HepG2 (cell line): ENCODE measurements around the gene ZNF530. TPM values are rescaled to one million over a fixed set of nuclear protein-coding genes. Genes with fewer than 3 reads are reported as not detected.

ENCODE experiments used
- ATAC-seq: fragments of 200-7000 bp; cut with Tn5 transposase; 3 replicates; pipeline ENCODE4 v1.9.1; 2020; ENCODE audit warnings: mild to moderate bottlenecking, moderate library complexity
- BruUV-seq: library from RNA; stranded (reverse); fragments of 400-500 nt; replicated peaks from 2 replicates; lab custom pipeline; 2021; lab: Mats Ljungman, UMichigan
- CTCF ChIA-PET: fragments of 300-600 bp; formaldehyde crosslinking; extraction: SDS; loops from one replicate; lab custom pipeline; 2021; ENCODE audit warnings: low total read pairs, inconsistent platforms, low intra/inter-chr PET ratio; lab: Yijun Ruan, JAX
- POLR2A ChIA-PET: fragments of 350-600 bp; sonication (Branson Sonifier 250); formaldehyde crosslinking; loops from one replicate; lab custom pipeline; 2020; ENCODE audit warnings: antibody characterized with exemption, inconsistent platforms; lab: Yijun Ruan, JAX
- DNase-seq: peaks from one replicate; pipeline ENCODE4 v3.0.0-alpha.2; 2015; ENCODE audit warnings: low spot score
- FAIRE-seq: peaks from 3 replicates; lab custom pipeline; 2011; peaks lifted over from hg19 to GRCh38; lab: Jason Lieb, UNC
- H2AFZ ChIP-seq: one replicate; pipeline ENCODE4 v1.6.1; 2011; ENCODE audit warnings: low read length, inconsistent platforms
- H3K27ac ChIP-seq: fragments of 300-600 bp; 3 replicates; pipeline ENCODE4 v1.8.0; 2011; ENCODE audit warnings: mixed run types, mild to moderate bottlenecking, mixed read lengths, low read length, inconsistent platforms; ENCODE audit not compliant: insufficient read depth; ENCODE audit errors: extremely low read length
- H3K27me3 ChIP-seq, 2 experiments: fragments of 200-600 bp in 1 of 2; 2 replicates in 1 of 2; 3 replicates in 1 of 2; pipeline versions ENCODE4 v1.6.0 to v1.8.0; 2011; ENCODE audit warnings: low read length in 2 of 2, mild to moderate bottlenecking in 2 of 2, moderate library complexity in 2 of 2, inconsistent platforms in 1 of 2; ENCODE audit not compliant: insufficient read depth in 2 of 2, control insufficient read depth in 1 of 2
- H3K36me3 ChIP-seq, 2 experiments: fragments of 200-600 bp in 1 of 2; replicated peaks in 1 of 2; 2 replicates in 1 of 2; 3 replicates in 1 of 2; pipeline versions ENCODE4 v1.5.1 to v1.8.0; 2011; ENCODE audit warnings: low read length in 2 of 2, inconsistent platforms in 1 of 2; ENCODE audit not compliant: insufficient read depth in 2 of 2, control insufficient read depth in 1 of 2
- H3K4me1 ChIP-seq: 2 replicates; pipeline ENCODE4 v1.5.1; 2012; ENCODE audit warnings: low read length, inconsistent platforms; ENCODE audit not compliant: insufficient read depth
- H3K4me2 ChIP-seq: 2 replicates; pipeline ENCODE4 v1.6.0; 2011; ENCODE audit warnings: low read depth, low read length, inconsistent platforms
- H3K4me3 ChIP-seq, 3 experiments: fragments of 200-600 bp in 1 of 3; sonication (generic), shearing (Covaris generic) in 1 of 3; replicated peaks in 1 of 3; 2 replicates each; pipeline ENCODE4 v1.5.1; 2011 to 2016; ENCODE audit warnings: low read length in 3 of 3, inconsistent platforms in 2 of 3, low read depth in 2 of 3, mild to moderate bottlenecking in 2 of 3, control low read depth in 1 of 3, mixed read lengths in 1 of 3; ENCODE audit not compliant: insufficient read depth in 1 of 3
- H3K79me2 ChIP-seq: one replicate; pipeline ENCODE4 v1.6.1; 2011; ENCODE audit warnings: low read length, inconsistent platforms; ENCODE audit not compliant: insufficient read depth
- H3K9ac ChIP-seq: 2 replicates; pipeline ENCODE4 v1.6.0; 2011; ENCODE audit warnings: mild to moderate bottlenecking, low read depth, low read length, inconsistent platforms; ENCODE audit not compliant: insufficient read depth
- H3K9me3 ChIP-seq: 2 replicates; pipeline ENCODE4 v1.5.1; 2012; ENCODE audit warnings: mild to moderate bottlenecking, low read length
- H4K20me1 ChIP-seq: 2 replicates; pipeline ENCODE4 v1.6.0; 2011; ENCODE audit warnings: inconsistent platforms, mild to moderate bottlenecking, low read length, moderate library complexity; ENCODE audit not compliant: insufficient read depth
- ASH2L ChIP-seq: fragments of 300-600, 200-600 bp; sonication (generic); IDR thresholded peaks from 2 replicates; pipeline ENCODE4 v1.7.0; 2017; ENCODE audit warnings: low read depth, mild to moderate bottlenecking, moderate library complexity, mixed read lengths, low read length; ENCODE audit not compliant: insufficient read length
- GABPA ChIP-seq, 2 experiments: IDR thresholded peaks; 2 replicates each; pipeline ENCODE4 v1.6.1; 2011 to 2016; ENCODE audit warnings: low read depth in 2 of 2, low read length in 1 of 2, missing biosample characterization in 1 of 2, missing genetic modification characterization in 1 of 2
- HMG20B ChIP-seq: conservative IDR thresholded peaks from 2 replicates; pipeline ENCODE4 v1.6.1; 2016; ENCODE audit warnings: missing genetic modification reagents, missing compliant biosample characterization
- KLF6 ChIP-seq: IDR thresholded peaks from 2 replicates; pipeline ENCODE4 v1.8.0; 2016; ENCODE audit warnings: missing biosample characterization, missing genetic modification reagents
- KMT2A ChIP-seq: sonication (generic); formaldehyde crosslinking; IDR thresholded peaks from 2 replicates; pipeline ENCODE4 v1.4.0; 2020; ENCODE audit warnings: missing genetic modification reagents
- MLLT10 ChIP-seq: sonication (generic); formaldehyde crosslinking; IDR thresholded peaks from 2 replicates; pipeline ENCODE4 v1.4.0; 2020; ENCODE audit warnings: missing genetic modification reagents
- MZF1 ChIP-seq: sonication (generic); formaldehyde crosslinking; IDR thresholded peaks from 2 replicates; pipeline ENCODE4 v1.8.1; 2023; ENCODE audit warnings: mild to moderate bottlenecking, missing genetic modification reagents, borderline replicate concordance
- TOPORS ChIP-seq: sonication (generic); formaldehyde crosslinking; IDR thresholded peaks from 2 replicates; pipeline ENCODE4 v1.8.0; 2023; ENCODE audit warnings: mild to moderate bottlenecking, missing genetic modification reagents
- YY1 ChIP-seq: IDR thresholded peaks from 2 replicates; pipeline ENCODE4 v1.6.1; 2011; ENCODE audit warnings: low read length, low read depth, moderate library complexity, mild to moderate bottlenecking; ENCODE audit not compliant: insufficient read depth, insufficient replicate concordance
- ZNF468 ChIP-seq: sonication (generic); formaldehyde crosslinking; IDR thresholded peaks from 2 replicates; pipeline ENCODE4 v1.8.0; 2022; ENCODE audit warnings: mild to moderate bottlenecking, moderate library complexity, missing genetic modification reagents
- ZNF75D ChIP-seq: sonication (generic); formaldehyde crosslinking; IDR thresholded peaks from 2 replicates; pipeline ENCODE4 v1.8.1; 2023; ENCODE audit warnings: missing genetic modification reagents, mild to moderate bottlenecking, borderline replicate concordance
- WGBS: methylation state at CpG from one replicate; pipeline ENCODE4 v1.1.6; 2017; ENCODE audit warnings: low lambda C conversion rate; 5-methylcytosine and 5-hydroxymethylcytosine counted together
- in situ Hi-C: cut with HindIII; loops from 2 replicates; pipeline ENCODE4 v1.10.0; 2017; ENCODE audit warnings: low pct_unique_long_range_greater_than_20kb; ENCODE audit not compliant: extremely low pct_ligation_motif_present
- intact Hi-C: fragments of 100-400 bp; cut with micrococcal nuclease; formaldehyde crosslinking; loops from one replicate; pipeline ENCODE4 v1.10.0; 2022; ENCODE audit not compliant: unreplicated experiment
- polyA plus RNA-seq, 8 experiments: library from polyadenylated mRNA; depleted of rRNA in 3 of 8; stranded (reverse) in 7 of 8; unstranded in 1 of 8; fragments of >200 nt; fragmentation: Illumina TruSeq in 4 of 8; extraction: Trizol in 4 of 8; gene quantifications; 2 replicates each; pipeline versions ENCODE4 v1.2.1 to v1.2.3, GENCODE V29; 2011 to 2016; ENCODE audit warnings: low read depth in 4 of 8, missing spikeins in 1 of 8, mixed read lengths in 1 of 8; ENCODE audit not compliant: insufficient read depth in 1 of 8
- total RNA-seq, 5 experiments: library from RNA; depleted of rRNA; stranded (reverse); fragments of >200 nt; fragmentation: Illumina TruSeq; extraction: Trizol; gene quantifications; 2 replicates each; pipeline ENCODE4 v1.2.3, GENCODE V29; 2016; ENCODE audit warnings: low read depth in 1 of 5
- TF ChIP-seq, protein P1 (sequence below): sonication (generic); formaldehyde crosslinking; IDR thresholded peaks from 2 replicates; pipeline ENCODE4 v1.5.0; 2020; ENCODE audit warnings: mild to moderate bottlenecking, missing genetic modification reagents
- TF ChIP-seq, protein P2 (sequence below): sonication (generic); formaldehyde crosslinking; IDR thresholded peaks from 2 replicates; pipeline ENCODE4 v1.5.1; 2020; ENCODE audit warnings: missing genetic modification reagents, mild to moderate bottlenecking, borderline replicate concordance

The ZNF530 gene
- total and polyA plus RNA-seq, 2 of the 13 experiments (the other 11 are each of a cell fraction or from before 2014, with no cell fraction given), result 1.1 to 7.8 TPM

DNA sequence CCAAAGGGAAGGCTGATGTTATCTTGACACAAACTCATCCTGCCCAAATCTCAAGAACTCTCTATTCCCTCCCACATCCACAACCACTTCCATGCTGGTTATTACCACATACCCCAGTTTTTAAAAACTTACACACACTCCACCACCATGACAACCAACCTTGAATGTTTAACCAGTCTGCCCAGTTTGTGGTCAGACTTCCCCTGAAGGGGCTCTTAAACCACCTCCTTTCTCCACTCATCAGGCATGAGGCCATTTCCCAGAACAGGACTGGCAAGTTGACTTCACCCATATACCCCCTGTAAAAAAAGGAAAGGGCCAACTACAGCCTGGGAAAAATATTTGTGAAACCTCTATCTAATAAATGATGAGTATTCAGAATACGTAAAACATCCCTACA is 56.7 kb downstream of the ZNF530 start:
- DNase-seq (no peak), ATAC-seq (no peak), FAIRE-seq (no peak)
- POLR2A ChIA-PET, result interaction anchor here (2.4 kb wide), 1 partner anchor 9 kb away, joined by 14 read pairs; no protein-coding TSS in a partner anchor
- H3K4me2 ChIP-seq, result no peak overlapping the region
- intact Hi-C loops, result no loop called here
- no peaks in the 10 kb centered on the region; the same call in 1 of the 2 replicates for H4K20me1 ChIP-seq
- H3K4me1 ChIP-seq, result peaks cover 28% of the 10 kb centered on the region
- no peak for TF ChIP-seq MLLT10 (CRISPR knock-in tag)
- no peak for TF ChIP-seq GABPA (IDR thresholded peaks at IDR 0.05; ENCODE audit: low read depth, low read length)
- TF ChIP-seq GABPA (CRISPR knock-in tag; IDR thresholded peaks at IDR 0.05; ENCODE audit: low read depth), result no peak
- TF ChIP-seq KMT2A (CRISPR knock-in tag), result no peak
- TF ChIP-seq HMG20B (CRISPR knock-in tag), result no peak
- TF ChIP-seq ASH2L, result no peak
- no peak for TF ChIP-seq ZNF468 (CRISPR knock-in tag)
- TF ChIP-seq YY1, result no peak
- no peak for TF ChIP-seq MZF1
- TF ChIP-seq TOPORS, result no peak
- TF ChIP-seq, protein P1, sequence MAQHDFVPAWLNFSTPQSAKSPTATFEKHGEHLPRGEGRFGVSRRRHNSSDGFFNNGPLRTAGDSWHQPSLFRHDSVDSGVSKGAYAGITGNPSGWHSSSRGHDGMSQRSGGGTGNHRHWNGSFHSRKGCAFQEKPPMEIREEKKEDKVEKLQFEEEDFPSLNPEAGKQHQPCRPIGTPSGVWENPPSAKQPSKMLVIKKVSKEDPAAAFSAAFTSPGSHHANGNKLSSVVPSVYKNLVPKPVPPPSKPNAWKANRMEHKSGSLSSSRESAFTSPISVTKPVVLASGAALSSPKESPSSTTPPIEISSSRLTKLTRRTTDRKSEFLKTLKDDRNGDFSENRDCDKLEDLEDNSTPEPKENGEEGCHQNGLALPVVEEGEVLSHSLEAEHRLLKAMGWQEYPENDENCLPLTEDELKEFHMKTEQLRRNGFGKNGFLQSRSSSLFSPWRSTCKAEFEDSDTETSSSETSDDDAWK (CRISPR knock-in tag), result no peak
- TF ChIP-seq, protein P2, sequence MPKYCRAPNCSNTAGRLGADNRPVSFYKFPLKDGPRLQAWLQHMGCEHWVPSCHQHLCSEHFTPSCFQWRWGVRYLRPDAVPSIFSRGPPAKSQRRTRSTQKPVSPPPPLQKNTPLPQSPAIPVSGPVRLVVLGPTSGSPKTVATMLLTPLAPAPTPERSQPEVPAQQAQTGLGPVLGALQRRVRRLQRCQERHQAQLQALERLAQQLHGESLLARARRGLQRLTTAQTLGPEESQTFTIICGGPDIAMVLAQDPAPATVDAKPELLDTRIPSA (CRISPR knock-in tag), result no peak
- TF ChIP-seq KLF6 (CRISPR knock-in tag), result no peak
- TF ChIP-seq ZNF75D (CRISPR knock-in tag), result no peak
- CTCF ChIA-PET, result no interaction called here
- WGBS, result 100% methylated on average over 1 of the region's 1 CpG
- H3K79me2 ChIP-seq, result no peaks in the 10 kb centered on the region
- in situ Hi-C loops, result no loop called here
- H3K9ac ChIP-seq, result no peak overlapping the region
- 0 out of 2 replicates have a peak, but pooled peaks cover 8% of the 10 kb centered on the region for H3K9me3 ChIP-seq
- no peak overlapping the region for H3K4me3 ChIP-seq
- no peaks in the 10 kb centered on the region for H3K27me3 ChIP-seq
- H3K27ac ChIP-seq, result no peak overlapping the region
- BruUV-seq, result no TSS peak
- no peak overlapping the region for H2AFZ ChIP-seq
- no peaks in the 10 kb centered on the region for H3K36me3 ChIP-seq

Other genes starting within 250 kb of the ZNF530 start
- gene ZNF304, start 248.6 kb upstream of the ZNF530 start, total RNA-seq (2016; rRNA removed; fragmentation: Illumina TruSeq; extraction: Trizol), result 8.0 and 9.5 TPM in 2 replicates
- gene ZNF304, start 248.6 kb upstream of the ZNF530 start, polyA plus RNA-seq (2011; rRNA removed), result 3.4 and 3.6 TPM in 2 replicates
- gene TRAPPC2B, start 236.3 kb upstream of the ZNF530 start, total RNA-seq (2016; rRNA removed; fragmentation: Illumina TruSeq; extraction: Trizol), result 13.3 and 20.5 TPM in 2 replicates
- gene TRAPPC2B, start 236.3 kb upstream of the ZNF530 start, polyA plus RNA-seq (2011; rRNA removed), result 16.8 and 17.7 TPM in 2 replicates
- 2.1 and 2.6 TPM in 2 replicates for gene ZNF547, start 236.3 kb upstream of the ZNF530 start, total RNA-seq (2016; rRNA removed; fragmentation: Illumina TruSeq; extraction: Trizol)
- gene ZNF547, start 236.3 kb upstream of the ZNF530 start, polyA plus RNA-seq (2011; rRNA removed), result 2.0 and 2.2 TPM in 2 replicates
- gene ZNF548, start 210.0 kb upstream of the ZNF530 start, total RNA-seq (2016; rRNA removed; fragmentation: Illumina TruSeq; extraction: Trizol), result 24.9 and 29.4 TPM in 2 replicates
- gene ZNF548, start 210.0 kb upstream of the ZNF530 start, polyA plus RNA-seq (2011; rRNA removed), result 19.5 and 19.6 TPM in 2 replicates
- 10.1 and 14.0 TPM in 2 replicates for gene ZNF17, start 188.7 kb upstream of the ZNF530 start, total RNA-seq (2016; rRNA removed; fragmentation: Illumina TruSeq; extraction: Trizol)
- gene ZNF17, start 188.7 kb upstream of the ZNF530 start, polyA plus RNA-seq (2011; rRNA removed), result 3.0 and 3.7 TPM in 2 replicates
- 19.1 and 21.0 TPM in 2 replicates for gene ZNF749, start 164.6 kb upstream of the ZNF530 start, total RNA-seq (2016; rRNA removed; fragmentation: Illumina TruSeq; extraction: Trizol)
- gene ZNF749, start 164.6 kb upstream of the ZNF530 start, polyA plus RNA-seq (2011; rRNA removed), result 18.9 and 22.7 TPM in 2 replicates
- gene VN1R1, start 142.7 kb upstream of the ZNF530 start, total RNA-seq (2016; rRNA removed; fragmentation: Illumina TruSeq; extraction: Trizol), result 0.62 and 0.80 TPM in 2 replicates
- gene VN1R1, start 142.7 kb upstream of the ZNF530 start, polyA plus RNA-seq (2011; rRNA removed), result 0.87 and 1.0 TPM in 2 replicates
- 17.2 and 23.6 TPM in 2 replicates for gene ZNF772, start 122.3 kb upstream of the ZNF530 start, total RNA-seq (2016; rRNA removed; fragmentation: Illumina TruSeq; extraction: Trizol)
- gene ZNF772, start 122.3 kb upstream of the ZNF530 start, polyA plus RNA-seq (2011; rRNA removed), result 3.1 and 4.0 TPM in 2 replicates
- gene ZNF419, start 112.1 kb upstream of the ZNF530 start, total RNA-seq (2016; rRNA removed; fragmentation: Illumina TruSeq; extraction: Trizol), result 8.8 and 9.0 TPM in 2 replicates
- gene ZNF419, start 112.1 kb upstream of the ZNF530 start, polyA plus RNA-seq (2011; rRNA removed), result 8.5 and 11.1 TPM in 2 replicates
- 6.7 and 6.9 TPM in 2 replicates for gene ZNF773, start 99.9 kb upstream of the ZNF530 start, total RNA-seq (2016; rRNA removed; fragmentation: Illumina TruSeq; extraction: Trizol)
- gene ZNF773, start 99.9 kb upstream of the ZNF530 start, polyA plus RNA-seq (2011; rRNA removed), result 5.7 and 7.3 TPM in 2 replicates
- 6.4 and 8.8 TPM in 2 replicates for gene ZNF549, start 72.5 kb upstream of the ZNF530 start, total RNA-seq (2016; rRNA removed; fragmentation: Illumina TruSeq; extraction: Trizol)
- gene ZNF549, start 72.5 kb upstream of the ZNF530 start, polyA plus RNA-seq (2011; rRNA removed), result 2.8 and 2.9 TPM in 2 replicates
- gene ZNF550, start 40.0 kb upstream of the ZNF530 start, total RNA-seq (2016; rRNA removed; fragmentation: Illumina TruSeq; extraction: Trizol), result 8.0 and 8.6 TPM in 2 replicates
- gene ZNF550, start 40.0 kb upstream of the ZNF530 start, polyA plus RNA-seq (2011; rRNA removed), result 9.1 and 12.1 TPM in 2 replicates
- gene ZNF416, start 21.0 kb upstream of the ZNF530 start, total RNA-seq (2016; rRNA removed; fragmentation: Illumina TruSeq; extraction: Trizol), result 5.3 and 6.6 TPM in 2 replicates
- gene ZNF416, start 21.0 kb upstream of the ZNF530 start, polyA plus RNA-seq (2011; rRNA removed), result 1.5 and 2.1 TPM in 2 replicates
- gene ZIK1, start 15.7 kb upstream of the ZNF530 start, total RNA-seq (2016; rRNA removed; fragmentation: Illumina TruSeq; extraction: Trizol), result 7.2 and 9.8 TPM in 2 replicates
- gene ZIK1, start 15.7 kb upstream of the ZNF530 start, polyA plus RNA-seq (2011; rRNA removed), result 1.9 and 2.1 TPM in 2 replicates
- 17.1 and 19.4 TPM in 2 replicates for gene ZNF134, start 14.4 kb downstream of the ZNF530 start, total RNA-seq (2016; rRNA removed; fragmentation: Illumina TruSeq; extraction: Trizol)
- gene ZNF134, start 14.4 kb downstream of the ZNF530 start, polyA plus RNA-seq (2011; rRNA removed), result 6.8 and 7.1 TPM in 2 replicates
- 11.2 and 12.2 TPM in 2 replicates for gene ZNF211, start 33.3 kb downstream of the ZNF530 start, total RNA-seq (2016; rRNA removed; fragmentation: Illumina TruSeq; extraction: Trizol)
- 9.9 and 12.7 TPM in 2 replicates for gene ZNF211, start 33.3 kb downstream of the ZNF530 start, polyA plus RNA-seq (2011; rRNA removed)
- 0.56 and 0.60 TPM in 2 replicates for gene ZSCAN4, start 69.0 kb downstream of the ZNF530 start, total RNA-seq (2016; rRNA removed; fragmentation: Illumina TruSeq; extraction: Trizol)
- gene ZSCAN4, start 69.0 kb downstream of the ZNF530 start, polyA plus RNA-seq (2011; rRNA removed), result 0.68 and 0.73 TPM in 2 replicates
- 14.2 and 23.1 TPM in 2 replicates for gene ZNF551, start 82.1 kb downstream of the ZNF530 start, total RNA-seq (2016; rRNA removed; fragmentation: Illumina TruSeq; extraction: Trizol)
- gene ZNF551, start 82.1 kb downstream of the ZNF530 start, polyA plus RNA-seq (2011; rRNA removed), result 3.3 and 4.8 TPM in 2 replicates
- gene ZNF154, start 109.3 kb downstream of the ZNF530 start, total RNA-seq (2016; rRNA removed; fragmentation: Illumina TruSeq; extraction: Trizol), result not detected in 2 replicates
- not detected in 2 replicates for gene ZNF154, start 109.3 kb downstream of the ZNF530 start, polyA plus RNA-seq (2011; rRNA removed)
- gene ZNF671, start 127.7 kb downstream of the ZNF530 start, total RNA-seq (2016; rRNA removed; fragmentation: Illumina TruSeq; extraction: Trizol), result not detected in 2 replicates
- gene ZNF671, start 127.7 kb downstream of the ZNF530 start, polyA plus RNA-seq (2011; rRNA removed), result not detected in 2 replicates
- gene ZNF776, start 146.9 kb downstream of the ZNF530 start, total RNA-seq (2016; rRNA removed; fragmentation: Illumina TruSeq; extraction: Trizol), result 15.6 and 16.9 TPM in 2 replicates
- gene ZNF776, start 146.9 kb downstream of the ZNF530 start, polyA plus RNA-seq (2011; rRNA removed), result 7.6 and 8.2 TPM in 2 replicates
- gene ZNF586, start 169.8 kb downstream of the ZNF530 start, total RNA-seq (2016; rRNA removed; fragmentation: Illumina TruSeq; extraction: Trizol), result 2.1 and 3.4 TPM in 2 replicates
- 0.50 and 0.89 TPM in 2 replicates for gene ZNF586, start 169.8 kb downstream of the ZNF530 start, polyA plus RNA-seq (2011; rRNA removed)
- gene ZNF552, start 215.0 kb downstream of the ZNF530 start, total RNA-seq (2016; rRNA removed; fragmentation: Illumina TruSeq; extraction: Trizol), result 16.3 and 16.6 TPM in 2 replicates
- gene ZNF552, start 215.0 kb downstream of the ZNF530 start, polyA plus RNA-seq (2011; rRNA removed), result 8.1 and 11.7 TPM in 2 replicates
- 29.9 and 33.6 TPM in 2 replicates for gene ZNF587B, start 230.4 kb downstream of the ZNF530 start, total RNA-seq (2016; rRNA removed; fragmentation: Illumina TruSeq; extraction: Trizol)
- gene ZNF587B, start 230.4 kb downstream of the ZNF530 start, polyA plus RNA-seq (2011; rRNA removed), result 4.3 and 5.2 TPM in 2 replicates
- 17.5 and 22.9 TPM in 2 replicates for gene ZNF587, start 250.0 kb downstream of the ZNF530 start, total RNA-seq (2016; rRNA removed; fragmentation: Illumina TruSeq; extraction: Trizol)
- gene ZNF587, start 250.0 kb downstream of the ZNF530 start, polyA plus RNA-seq (2011; rRNA removed), result 8.7 and 12.6 TPM in 2 replicates